PC-3 (cell line): ENCODE results near the gene VPS37C.

Experiments used
- EZH2 ChIP-seq: fragments of 300-600 bp; sonication (generic); IDR thresholded peaks from one replicate; pipeline ENCODE4 v1.6.1; 2017; ENCODE audit warnings: antibody characterized with exemption, mild to moderate bottlenecking, low read length; ENCODE audit not compliant: unreplicated experiment
- EZH2phosphoT487 ChIP-seq: fragments of 300-600 bp; sonication (generic); IDR thresholded peaks from 2 replicates; pipeline ENCODE4 v1.6.1; 2018; ENCODE audit warnings: mild to moderate bottlenecking, antibody characterized with exemption, low read length, borderline replicate concordance
- TF ChIP-seq, protein P1 (sequence below): fragments of 300-600 bp; sonication (generic); conservative IDR thresholded peaks from 2 replicates; pipeline ENCODE4 v1.5.1; 2017; ENCODE audit warnings: antibody characterized with exemption, low read depth, mild to moderate bottlenecking, low read length

DNA sequence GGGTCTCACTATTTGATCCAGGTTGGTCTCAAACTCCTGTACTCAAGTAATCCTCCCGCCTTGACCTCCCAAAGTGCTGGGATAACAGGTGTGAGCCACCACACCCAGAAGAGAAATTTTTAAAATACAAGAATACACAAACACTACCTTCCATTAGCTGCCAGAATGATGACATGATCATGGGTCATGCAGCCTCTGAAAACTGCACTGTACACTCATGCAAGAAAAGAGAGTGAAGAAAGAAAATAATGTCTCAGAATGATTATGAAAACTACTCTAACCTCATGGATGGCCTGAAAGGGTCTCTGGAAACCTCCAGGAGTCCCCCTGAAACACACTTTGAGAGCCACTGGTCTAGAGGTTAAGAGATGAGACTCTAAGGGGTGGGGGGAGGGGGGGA, 18.8 kb downstream of the VPS37C start:
- TF ChIP-seq, protein P1, sequence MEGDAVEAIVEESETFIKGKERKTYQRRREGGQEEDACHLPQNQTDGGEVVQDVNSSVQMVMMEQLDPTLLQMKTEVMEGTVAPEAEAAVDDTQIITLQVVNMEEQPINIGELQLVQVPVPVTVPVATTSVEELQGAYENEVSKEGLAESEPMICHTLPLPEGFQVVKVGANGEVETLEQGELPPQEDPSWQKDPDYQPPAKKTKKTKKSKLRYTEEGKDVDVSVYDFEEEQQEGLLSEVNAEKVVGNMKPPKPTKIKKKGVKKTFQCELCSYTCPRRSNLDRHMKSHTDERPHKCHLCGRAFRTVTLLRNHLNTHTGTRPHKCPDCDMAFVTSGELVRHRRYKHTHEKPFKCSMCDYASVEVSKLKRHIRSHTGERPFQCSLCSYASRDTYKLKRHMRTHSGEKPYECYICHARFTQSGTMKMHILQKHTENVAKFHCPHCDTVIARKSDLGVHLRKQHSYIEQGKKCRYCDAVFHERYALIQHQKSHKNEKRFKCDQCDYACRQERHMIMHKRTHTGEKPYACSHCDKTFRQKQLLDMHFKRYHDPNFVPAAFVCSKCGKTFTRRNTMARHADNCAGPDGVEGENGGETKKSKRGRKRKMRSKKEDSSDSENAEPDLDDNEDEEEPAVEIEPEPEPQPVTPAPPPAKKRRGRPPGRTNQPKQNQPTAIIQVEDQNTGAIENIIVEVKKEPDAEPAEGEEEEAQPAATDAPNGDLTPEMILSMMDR = no peak
- TF ChIP-seq EZH2phosphoT487 = no peak
- no peak for TF ChIP-seq EZH2
